Lung (tissue), 12 donors: ENCODE results near the gene MSRB3. TPM values are rescaled to one million over a fixed set of nuclear protein-coding genes. Genes with fewer than 3 reads are reported as not detected.

Experiments used
- ATAC-seq: fragments of 200-7000 bp; cut with Tn5 transposase; one replicate; pipeline ENCODE4 v1.9.1; 2020; ENCODE audit warnings: moderate number of reproducible peaks; ENCODE audit not compliant: insufficient read depth, low FRiP score
- DNase-seq, 3 donors: peaks; one replicate each; pipeline ENCODE4 v3.0.0-alpha.2; 2013 to 2017
- H3K27ac ChIP-seq, 2 donors: one replicate each; pipeline ENCODE4 v1.5.1; 2013; ENCODE audit warnings: mild to moderate bottlenecking in 2 of 2, moderate library complexity in 2 of 2, control low read depth in 1 of 2, inconsistent platforms in 1 of 2, low read depth in 1 of 2, low read length in 1 of 2
- H3K27me3 ChIP-seq, 3 donors: one replicate each; pipeline ENCODE4 v1.5.1; 2013; ENCODE audit warnings: low read length in 2 of 3; ENCODE audit not compliant: control insufficient read depth in 3 of 3, insufficient read depth in 3 of 3
- H3K36me3 ChIP-seq, 4 donors: one replicate each; pipeline ENCODE4 v1.5.1; 2013; ENCODE audit warnings: low read length in 4 of 4, mild to moderate bottlenecking in 1 of 4, moderate library complexity in 1 of 4; ENCODE audit not compliant: control insufficient read depth in 4 of 4, insufficient read depth in 4 of 4
- H3K4me1 ChIP-seq, 5 donors: one replicate each; pipeline ENCODE4 v1.5.1; 2013; ENCODE audit warnings: low read length in 5 of 5, mild to moderate bottlenecking in 2 of 5, moderate library complexity in 1 of 5; ENCODE audit not compliant: control insufficient read depth in 5 of 5, insufficient read depth in 5 of 5
- H3K4me3 ChIP-seq: one replicate; pipeline ENCODE4 v1.5.1; 2013; ENCODE audit warnings: mild to moderate bottlenecking, control low read depth, moderate library complexity
- H3K9ac ChIP-seq, 2 donors: one replicate each; pipeline ENCODE4 v1.5.1; 2013; ENCODE audit warnings: low read length in 2 of 2, control low read depth in 1 of 2; ENCODE audit not compliant: insufficient read depth in 1 of 2
- H3K9me3 ChIP-seq, 4 donors: one replicate each; pipeline ENCODE4 v1.5.1; 2013; ENCODE audit warnings: low read length in 3 of 4, mild to moderate bottlenecking in 1 of 4, moderate library complexity in 1 of 4; ENCODE audit not compliant: control insufficient read depth in 4 of 4, insufficient read depth in 3 of 4
- CTCF ChIP-seq: IDR thresholded peaks from 2 replicates; pipeline ENCODE4 v1.5.1; 2012; ENCODE audit warnings: mild to moderate bottlenecking; ENCODE audit errors: control extremely low read depth, extremely low read depth
- WGBS, 2 donors: extraction: QIAGEN DNeasy Blood & Tissue Kit; methylation state at CpG; one replicate each; pipeline ENCODE4 v1.1.7; 2013; 5-methylcytosine and 5-hydroxymethylcytosine counted together
- polyA plus RNA-seq, 2 donors: library from polyadenylated mRNA; stranded (reverse); fragments of 200-250 nt; gene quantifications; one replicate each; pipeline ENCODE4 v1.2.1, GENCODE V29; 2013
- total RNA-seq, 2 donors: library from RNA; depleted of rRNA in 1 of 2; stranded (reverse); fragments of >200 nt in 1 of 2; gene quantifications; one replicate each; pipeline ENCODE4 v1.2.1, GENCODE V29; 2014 to 2021
- donor health status: control.
- donor health status: control.
- donor health status: Bipolar disorder and iron deficiency.
- donor health status: healthy.
- donor health status: DM: yes; HTN: yes; CAD: no.

The MSRB3 gene
- total and polyA plus RNA-seq, 4 donors, result 11.5 to 41.5 (median 28.3) TPM

DNA sequence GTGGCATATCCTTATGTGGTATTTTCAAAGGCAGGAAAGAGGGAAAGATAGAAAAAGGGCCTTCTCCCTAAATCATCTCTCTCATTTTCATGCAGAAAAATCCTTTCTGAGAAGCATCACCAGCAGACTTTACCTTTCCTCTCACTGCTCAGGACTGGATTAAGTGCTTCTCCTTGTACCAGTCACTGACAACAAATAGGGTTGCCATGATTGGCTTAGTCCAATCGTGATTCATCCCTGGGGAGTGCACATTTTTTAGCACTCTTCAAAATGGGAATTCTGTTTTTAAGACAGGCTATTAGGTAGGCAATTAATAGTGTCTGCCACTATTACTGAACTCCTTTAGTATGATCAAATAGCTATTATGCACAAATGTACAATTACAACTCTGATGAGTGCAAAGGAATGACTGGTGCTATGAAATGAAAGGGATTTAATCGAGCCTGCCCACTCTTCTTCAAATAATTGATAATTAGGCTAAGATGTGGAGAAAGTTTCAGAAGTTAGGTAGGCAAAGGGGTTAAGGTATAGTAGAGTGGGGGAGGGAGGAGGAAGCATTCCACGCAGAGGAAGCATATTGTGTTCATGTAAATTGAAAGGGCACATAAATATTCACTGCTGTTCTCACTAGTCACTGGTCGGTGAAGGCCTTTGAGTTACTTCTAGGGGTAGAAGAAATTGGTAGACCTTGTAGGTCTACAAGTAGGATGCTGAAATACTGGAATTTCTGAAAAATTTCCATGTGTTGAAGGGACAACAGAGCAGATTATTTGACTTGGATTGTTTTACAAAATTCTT, 84.0 kb downstream of the MSRB3 start:
- no peak overlapping the region for H3K27ac ChIP-seq
- ATAC-seq, result no peak
- TF ChIP-seq CTCF, result no peak
- 56 to 58% methylated on average over 4 of the region's 4 CpGs for WGBS, 2 donors
- no peak overlapping the region for H3K4me3 ChIP-seq
- no peak overlapping the region for H3K9ac ChIP-seq
- H3K36me3 ChIP-seq, result peaks cover 0 to 11% (median 0%) of the 10 kb centered on the region in 4 donors
- H3K9me3 ChIP-seq, result no peaks in the 10 kb centered on the region
- H3K27me3 ChIP-seq, result no peaks in the 10 kb centered on the region
- peaks cover 0 to 15% (median 0%) of the 10 kb centered on the region in 5 donors for H3K4me1 ChIP-seq
- no peak for DNase-seq

DNA sequence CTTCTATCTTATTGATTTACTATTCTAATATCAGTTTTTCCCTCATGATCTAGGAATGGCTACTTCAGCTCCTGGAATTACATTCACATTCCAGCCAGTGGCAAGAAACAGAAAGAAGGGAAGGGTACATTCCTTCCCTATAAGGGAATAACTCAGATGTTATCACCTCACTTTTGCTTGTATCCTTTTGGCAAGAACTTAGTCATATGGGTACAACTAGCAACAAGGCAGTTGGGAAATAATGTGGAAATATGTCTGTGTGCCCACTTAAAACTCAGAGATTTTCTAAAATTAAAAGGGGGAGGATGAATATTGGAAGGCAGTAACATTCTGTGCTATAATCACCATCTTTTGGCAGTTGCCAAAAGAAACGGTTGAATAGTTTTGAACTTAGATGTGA, 85.6 kb downstream of the MSRB3 start:
- no peaks in the 10 kb centered on the region for H3K9me3 ChIP-seq
- DNase-seq (no peak), ATAC-seq (no peak)
- peaks cover 0 to 9% (median 0%) of the 10 kb centered on the region in 4 donors for H3K36me3 ChIP-seq
- no peak overlapping the region for H3K9ac ChIP-seq
- 80 to 93% methylated on average over 1 of the region's 1 CpG for WGBS, 2 donors
- H3K4me1 ChIP-seq, result peaks cover 0 to 20% (median 0%) of the 10 kb centered on the region in 5 donors
- H3K27me3 ChIP-seq, result no peaks in the 10 kb centered on the region
- no peak overlapping the region for H3K27ac ChIP-seq
- TF ChIP-seq CTCF, result no peak
- H3K4me3 ChIP-seq, result no peak overlapping the region

- H3K4me1 ChIP-seq, result peaks cover 0 to 15% (median 0%) of the 10 kb centered on the region in 5 donors
- no peak for ATAC-seq
- no peaks in the 10 kb centered on the region for H3K36me3 ChIP-seq
- no peaks in the 10 kb centered on the region for H3K9me3 ChIP-seq
- H3K27me3 ChIP-seq, result no peaks in the 10 kb centered on the region
- no peak for TF ChIP-seq CTCF
- DNase-seq, result no peak
- no peak overlapping the region for H3K9ac ChIP-seq
- H3K27ac ChIP-seq, result no peak overlapping the region
- H3K4me3 ChIP-seq, result no peak overlapping the region
These were observed 88.9 kb downstream of the MSRB3 start for GRCh38 chr12:65367396-65367795.

GRCh38 chr12:65368055-65368454, 89.6 kb downstream of the MSRB3 start:
- Histone ChIP-seq H3K27ac (no peak overlapping the region), H3K9ac (no peak overlapping the region), H3K36me3 (no peaks in the 10 kb centered on the region), H3K4me3 (no peak overlapping the region), H3K27me3 (no peaks in the 10 kb centered on the region), H3K9me3 (no peaks in the 10 kb centered on the region), H3K4me1 (peaks cover 0 to 15% (median 2%) of the 10 kb centered on the region in 5 donors)
- ATAC-seq, result no peak
- TF ChIP-seq CTCF, result no peak
- no peak for DNase-seq
- 80 to 86% methylated on average over 4 of the region's 4 CpGs for WGBS, 2 donors
